ENCODE measurements around the gene FBXO24.

FBXO24 gene

GRCh38 chr7:100555701-100556100 lies 30.4 kb upstream of the FBXO24 start:
- Histone ChIP-seq H3K9me3 (ENCODE audit: control insufficient read depth, insufficient read depth, low read depth, low read length) (no peaks in the 10 kb centered on the region), H3K27ac (ENCODE audit: extremely low read depth, low read depth, low read length) (no peak overlapping the region), H3K4me3 (ENCODE audit: low read depth, low read length) (no peak overlapping the region), H3K4me1 (ENCODE audit: control insufficient read depth, insufficient read depth, low read length) (no peaks in the 10 kb centered on the region), H3K36me3 (ENCODE audit: control insufficient read depth in 2 of 2, insufficient read depth in 1 of 2, low read length in 2 of 2) (peaks cover 11 to 38% of the 10 kb centered on the region in 2 experiments; a peak in 2 of 3 replicates)
- ChIA-PET POLR2A (interaction anchor here (0.6 kb wide), 1 partner anchor 59 kb away, joined by 4 read pairs; no protein-coding TSS in a partner anchor), CTCF (interaction anchor here (0.6 to 2.4 kb wide), 7 partner anchors 11 to 135 kb away, joined by 3 to 19 read pairs (median 3); no protein-coding TSS in a partner anchor)
- TF ChIP-seq, protein P1, sequence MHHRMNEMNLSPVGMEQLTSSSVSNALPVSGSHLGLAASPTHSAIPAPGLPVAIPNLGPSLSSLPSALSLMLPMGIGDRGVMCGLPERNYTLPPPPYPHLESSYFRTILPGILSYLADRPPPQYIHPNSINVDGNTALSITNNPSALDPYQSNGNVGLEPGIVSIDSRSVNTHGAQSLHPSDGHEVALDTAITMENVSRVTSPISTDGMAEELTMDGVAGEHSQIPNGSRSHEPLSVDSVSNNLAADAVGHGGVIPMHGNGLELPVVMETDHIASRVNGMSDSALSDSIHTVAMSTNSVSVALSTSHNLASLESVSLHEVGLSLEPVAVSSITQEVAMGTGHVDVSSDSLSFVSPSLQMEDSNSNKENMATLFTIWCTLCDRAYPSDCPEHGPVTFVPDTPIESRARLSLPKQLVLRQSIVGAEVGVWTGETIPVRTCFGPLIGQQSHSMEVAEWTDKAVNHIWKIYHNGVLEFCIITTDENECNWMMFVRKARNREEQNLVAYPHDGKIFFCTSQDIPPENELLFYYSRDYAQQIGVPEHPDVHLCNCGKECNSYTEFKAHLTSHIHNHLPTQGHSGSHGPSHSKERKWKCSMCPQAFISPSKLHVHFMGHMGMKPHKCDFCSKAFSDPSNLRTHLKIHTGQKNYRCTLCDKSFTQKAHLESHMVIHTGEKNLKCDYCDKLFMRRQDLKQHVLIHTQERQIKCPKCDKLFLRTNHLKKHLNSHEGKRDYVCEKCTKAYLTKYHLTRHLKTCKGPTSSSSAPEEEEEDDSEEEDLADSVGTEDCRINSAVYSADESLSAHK (tag by site-specific recombination; IDR thresholded peaks at IDR 0.05): no peak
- TF ChIP-seq ZNF214 (tag by site-specific recombination; IDR thresholded peaks at IDR 0.05; ENCODE audit: borderline replicate concordance) (no peak), REPIN1 (tag by site-specific recombination; IDR thresholded peaks at IDR 0.05; ENCODE audit: low read depth) (no peak), REST (tag by site-specific recombination; IDR thresholded peaks at IDR 0.05) (no peak), ZNF211 (tag by site-specific recombination; IDR thresholded peaks at IDR 0.05; ENCODE audit: low read depth) (no peak), ZNF391 (tag by site-specific recombination; IDR thresholded peaks at IDR 0.05; ENCODE audit: borderline replicate concordance, low read depth) (no peak), ZNF544 (tag by site-specific recombination; IDR thresholded peaks at IDR 0.05) (no peak), ZNF114 (tag by site-specific recombination; IDR thresholded peaks at IDR 0.05) (no peak), KLF16 (tag by site-specific recombination; IDR thresholded peaks at IDR 0.05) (no peak), ZNF629 (tag by site-specific recombination; IDR thresholded peaks at IDR 0.05) (no peak), ZNF580 (tag by site-specific recombination; IDR thresholded peaks at IDR 0.05) (no peak), GLI2 (tag by site-specific recombination; IDR thresholded peaks at IDR 0.05; ENCODE audit: borderline replicate concordance, low read depth) (no peak), ZEB2 (tag by site-specific recombination; IDR thresholded peaks at IDR 0.05) (no peak)
- TF ChIP-seq, protein P2, sequence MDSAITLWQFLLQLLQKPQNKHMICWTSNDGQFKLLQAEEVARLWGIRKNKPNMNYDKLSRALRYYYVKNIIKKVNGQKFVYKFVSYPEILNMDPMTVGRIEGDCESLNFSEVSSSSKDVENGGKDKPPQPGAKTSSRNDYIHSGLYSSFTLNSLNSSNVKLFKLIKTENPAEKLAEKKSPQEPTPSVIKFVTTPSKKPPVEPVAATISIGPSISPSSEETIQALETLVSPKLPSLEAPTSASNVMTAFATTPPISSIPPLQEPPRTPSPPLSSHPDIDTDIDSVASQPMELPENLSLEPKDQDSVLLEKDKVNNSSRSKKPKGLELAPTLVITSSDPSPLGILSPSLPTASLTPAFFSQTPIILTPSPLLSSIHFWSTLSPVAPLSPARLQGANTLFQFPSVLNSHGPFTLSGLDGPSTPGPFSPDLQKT (IDR thresholded peaks at IDR 0.05; ENCODE audit: borderline replicate concordance, low read depth, low read length): no peak

DNA sequence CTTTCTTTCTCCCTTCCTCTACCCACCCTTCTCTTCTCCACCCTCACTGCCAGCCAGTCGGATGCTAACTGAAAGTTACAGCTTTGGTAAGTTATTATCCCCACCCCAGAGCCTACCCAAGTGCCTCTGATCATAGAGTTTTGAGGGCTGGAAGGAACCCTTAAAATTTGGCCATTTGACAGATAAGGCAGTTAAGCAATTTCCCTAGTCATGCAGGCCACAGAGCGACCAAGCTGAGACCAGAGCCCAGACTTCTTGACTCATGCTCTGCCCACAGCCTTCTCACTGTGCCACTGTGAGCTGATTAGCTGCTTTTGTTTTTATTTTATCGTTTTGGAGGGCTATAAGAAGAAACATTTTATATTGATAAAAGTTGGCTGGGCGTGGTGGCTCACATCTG lies 29.6 kb upstream of the FBXO24 start:
- ChIA-PET POLR2A (no interaction called here), CTCF (interaction anchor here (0.6 to 2.4 kb wide), 5 partner anchors 11 to 394 kb away, joined by 3 to 19 read pairs (median 3); no protein-coding TSS in a partner anchor)
- Histone ChIP-seq H3K4me1 (ENCODE audit: control insufficient read depth, insufficient read depth, low read length) (no peaks in the 10 kb centered on the region), H3K9me3 (ENCODE audit: control insufficient read depth, insufficient read depth, low read depth, low read length) (no peaks in the 10 kb centered on the region), H3K36me3 (ENCODE audit: control insufficient read depth in 2 of 2, insufficient read depth in 1 of 2, low read length in 2 of 2) (peaks cover 11 to 38% of the 10 kb centered on the region in 2 experiments; a peak in 2 of 3 replicates), H3K27ac (ENCODE audit: extremely low read depth, low read depth, low read length) (no peak overlapping the region), H3K4me3 (ENCODE audit: low read depth, low read length) (no peak overlapping the region)
- no peak for TF ChIP-seq PRDM10 (tag by site-specific recombination; IDR thresholded peaks at IDR 0.05)
- TF ChIP-seq, protein P3, sequence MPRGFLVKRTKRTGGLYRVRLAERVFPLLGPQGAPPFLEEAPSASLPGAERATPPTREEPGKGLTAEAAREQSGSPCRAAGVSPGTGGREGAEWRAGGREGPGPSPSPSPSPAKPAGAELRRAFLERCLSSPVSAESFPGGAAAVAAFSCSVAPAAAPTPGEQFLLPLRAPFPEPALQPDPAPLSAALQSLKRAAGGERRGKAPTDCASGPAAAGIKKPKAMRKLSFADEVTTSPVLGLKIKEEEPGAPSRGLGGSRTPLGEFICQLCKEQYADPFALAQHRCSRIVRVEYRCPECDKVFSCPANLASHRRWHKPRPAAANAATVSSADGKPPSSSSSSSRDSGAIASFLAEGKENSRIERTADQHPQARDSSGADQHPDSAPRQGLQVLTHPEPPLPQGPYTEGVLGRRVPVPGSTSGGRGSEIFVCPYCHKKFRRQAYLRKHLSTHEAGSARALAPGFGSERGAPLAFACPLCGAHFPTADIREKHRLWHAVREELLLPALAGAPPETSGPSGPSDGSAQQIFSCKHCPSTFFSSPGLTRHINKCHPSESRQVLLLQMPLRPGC (tag by site-specific recombination; IDR thresholded peaks at IDR 0.05): no peak
- no peak for TF ChIP-seq ZNF510 (tag by site-specific recombination; IDR thresholded peaks at IDR 0.05; ENCODE audit: insufficient replicate concordance)
- no peak for TF ChIP-seq ZBTB10 (tag by site-specific recombination; IDR thresholded peaks at IDR 0.05)
